PC-9 (cell line): ENCODE data around the gene DMPK. TPM values are rescaled to one million over a fixed set of nuclear protein-coding genes. Genes with fewer than 3 reads are reported as not detected.

Experiments used
- BruUV-seq: library from RNA; stranded (reverse); fragments of 400-500 nt; replicated peaks from 2 replicates; lab custom pipeline; 2021; lab: Mats Ljungman, UMichigan
- CTCF ChIA-PET: fragments of 300-600 bp; sonication (Branson Sonifier 250); formaldehyde crosslinking; loops from one replicate; lab custom pipeline; 2022; ENCODE audit warnings: antibody characterized with exemption; lab: Charles Lee
- POLR2A ChIA-PET: fragments of 300-600 bp; sonication (Branson Sonifier 250); formaldehyde crosslinking; loops from one replicate; lab custom pipeline; 2022; ENCODE audit warnings: antibody characterized with exemption; ENCODE audit not compliant: unreplicated experiment; lab: Charles Lee
- DNase-seq, 2 experiments: peaks; one replicate each; pipeline versions ENCODE4 v3.0.0 to v3.0.0-alpha.2; 2015 to 2022; ENCODE audit warnings: mixed read lengths in 1 of 2
- H2AFZ ChIP-seq: fragments of 200-600 bp; sonication (generic); 2 replicates; pipeline ENCODE4 v1.8.1; 2017; ENCODE audit warnings: antibody characterized with exemption
- H3F3A ChIP-seq: fragments of 200-600 bp; sonication (generic); 2 replicates; pipeline ENCODE4 v1.8.1; 2017; ENCODE audit warnings: antibody characterized with exemption, mild to moderate bottlenecking, low read depth; ENCODE audit not compliant: insufficient read depth
- H3K27ac ChIP-seq: fragments of 200-600 bp; sonication (generic); 2 replicates; pipeline ENCODE4 v1.6.1; 2016; ENCODE audit warnings: mixed run types
- H3K27me3 ChIP-seq: fragments of 200-600 bp; sonication (generic); 2 replicates; pipeline ENCODE4 v1.6.1; 2016; ENCODE audit warnings: low read depth, mixed run types; ENCODE audit not compliant: insufficient read depth
- H3K36me3 ChIP-seq: fragments of 200-600 bp; sonication (generic); 2 replicates; pipeline ENCODE4 v1.6.1; 2016; ENCODE audit warnings: low read depth, mixed run types
- H3K4me1 ChIP-seq: fragments of 200-600 bp; sonication (generic); replicated peaks from 2 replicates; pipeline ENCODE4 v1.6.1; 2016; ENCODE audit warnings: mixed run types; ENCODE audit not compliant: insufficient read depth
- H3K4me2 ChIP-seq: fragments of 200-600 bp; sonication (generic); 2 replicates; pipeline ENCODE4 v1.6.1; 2017; ENCODE audit warnings: mixed run types
- H3K4me3 ChIP-seq: fragments of 200-600 bp; sonication (generic); 2 replicates; pipeline ENCODE4 v1.6.1; 2016; ENCODE audit warnings: mixed run types
- H3K79me2 ChIP-seq: fragments of 200-600 bp; sonication (generic); 2 replicates; pipeline ENCODE4 v1.6.1; 2017; ENCODE audit warnings: low read depth, mixed run types
- H3K9me2 ChIP-seq: fragments of 200-600 bp; sonication (generic); 2 replicates; pipeline ENCODE4 v1.8.1; 2017; ENCODE audit warnings: mild to moderate bottlenecking; ENCODE audit not compliant: insufficient read depth
- H3K9me3 ChIP-seq: fragments of 200-600 bp; sonication (generic); 2 replicates; pipeline ENCODE4 v1.8.1; 2016; ENCODE audit warnings: low read depth; ENCODE audit not compliant: insufficient read depth
- H4K20me1 ChIP-seq: fragments of 200-600 bp; sonication (generic); 2 replicates; pipeline ENCODE4 v1.8.1; 2017; ENCODE audit not compliant: insufficient read depth
- EZH2 ChIP-seq: fragments of 200-600 bp; sonication (generic); IDR thresholded peaks from 2 replicates; pipeline ENCODE4 v1.8.0; 2017; ENCODE audit warnings: antibody characterized with exemption, low read depth
- intact Hi-C: fragments of 100-400 bp; cut with micrococcal nuclease; formaldehyde crosslinking; loops from one replicate; pipeline ENCODE4 v1.10.0; 2022; ENCODE audit not compliant: unreplicated experiment
- total RNA-seq: library from RNA; stranded (reverse); gene quantifications from 2 replicates; pipeline ENCODE4 v1.2.3, GENCODE V29; 2021
- TF ChIP-seq, protein P1 (sequence below): fragments of 200-600 bp; sonication (generic); conservative IDR thresholded peaks from 2 replicates; pipeline ENCODE4 v1.6.1; 2017; ENCODE audit warnings: mixed run types, antibody characterized with exemption, mild to moderate bottlenecking, moderate library complexity

Gene DMPK
- total RNA-seq, 1 experiment from 2014 or later = 110 TPM

DNA sequence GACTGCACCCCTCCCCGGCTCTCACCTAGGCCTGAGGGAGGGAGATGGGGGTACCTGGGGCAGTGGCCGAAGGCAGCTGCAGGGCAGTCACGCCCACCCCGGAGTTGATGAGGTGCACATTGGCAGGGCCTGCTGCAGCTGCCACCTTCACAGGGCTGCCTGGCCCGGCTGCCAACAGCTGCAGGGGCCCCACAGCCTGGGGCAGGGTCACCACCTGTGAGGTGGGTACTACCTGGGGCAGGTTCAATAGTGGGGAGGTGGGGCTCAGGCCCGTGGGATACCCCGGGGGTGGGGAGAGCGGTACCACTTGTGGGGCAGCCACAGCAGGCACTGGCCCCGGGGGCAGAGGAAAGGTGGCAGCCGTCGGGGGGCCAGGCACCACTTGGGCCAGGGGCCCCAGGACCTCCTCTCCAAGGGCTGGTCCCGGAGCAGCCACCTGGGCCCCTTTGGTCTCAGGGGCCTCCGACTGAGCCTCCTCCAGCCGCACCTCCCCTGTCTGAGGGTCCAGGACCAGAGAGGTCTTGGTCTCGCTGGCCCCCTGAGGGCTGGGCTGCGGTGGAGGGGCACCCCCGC is 15.9 kb downstream of the DMPK start:
- Histone ChIP-seq H3K4me2 (peak overlapping the region; percentile 100), H4K20me1 (no peaks in the 10 kb centered on the region), H3K79me2 (no peaks in the 10 kb centered on the region), H2AFZ (no peak overlapping the region), H3K27ac (no peak overlapping the region), H3K4me1 (peaks cover 17% of the 10 kb centered on the region), H3K27me3 (no peaks in the 10 kb centered on the region), H3F3A (peaks cover 38% of the 10 kb centered on the region; the same call in 1 of the 2 replicates), H3K4me3 (peak overlapping the region; percentile 97; the same call in 1 of the 2 replicates), H3K36me3 (no peaks in the 10 kb centered on the region), H3K9me2 (no peaks in the 10 kb centered on the region), H3K9me3 (no peaks in the 10 kb centered on the region)
- no peak for TF ChIP-seq EZH2
- TF ChIP-seq, protein P1, sequence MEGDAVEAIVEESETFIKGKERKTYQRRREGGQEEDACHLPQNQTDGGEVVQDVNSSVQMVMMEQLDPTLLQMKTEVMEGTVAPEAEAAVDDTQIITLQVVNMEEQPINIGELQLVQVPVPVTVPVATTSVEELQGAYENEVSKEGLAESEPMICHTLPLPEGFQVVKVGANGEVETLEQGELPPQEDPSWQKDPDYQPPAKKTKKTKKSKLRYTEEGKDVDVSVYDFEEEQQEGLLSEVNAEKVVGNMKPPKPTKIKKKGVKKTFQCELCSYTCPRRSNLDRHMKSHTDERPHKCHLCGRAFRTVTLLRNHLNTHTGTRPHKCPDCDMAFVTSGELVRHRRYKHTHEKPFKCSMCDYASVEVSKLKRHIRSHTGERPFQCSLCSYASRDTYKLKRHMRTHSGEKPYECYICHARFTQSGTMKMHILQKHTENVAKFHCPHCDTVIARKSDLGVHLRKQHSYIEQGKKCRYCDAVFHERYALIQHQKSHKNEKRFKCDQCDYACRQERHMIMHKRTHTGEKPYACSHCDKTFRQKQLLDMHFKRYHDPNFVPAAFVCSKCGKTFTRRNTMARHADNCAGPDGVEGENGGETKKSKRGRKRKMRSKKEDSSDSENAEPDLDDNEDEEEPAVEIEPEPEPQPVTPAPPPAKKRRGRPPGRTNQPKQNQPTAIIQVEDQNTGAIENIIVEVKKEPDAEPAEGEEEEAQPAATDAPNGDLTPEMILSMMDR = no peak
- DNase-seq = no peak
- POLR2A ChIA-PET = interaction anchor here (1.6 kb wide), 1 partner anchor 74 kb away, joined by 13 read pairs; the partner anchor contains the start of genes QPCTL and SNRPD2
- no TSS peak for BruUV-seq
- intact Hi-C loops = loop anchor here (5.0 kb wide), 2 partner anchors 116 to 344 kb away; partner anchors contain the start of gene ERCC1
- CTCF ChIA-PET = interaction anchor here (0.6 kb wide), 1 partner anchor 25 kb away, joined by 6 read pairs; no protein-coding TSS in a partner anchor

DNA sequence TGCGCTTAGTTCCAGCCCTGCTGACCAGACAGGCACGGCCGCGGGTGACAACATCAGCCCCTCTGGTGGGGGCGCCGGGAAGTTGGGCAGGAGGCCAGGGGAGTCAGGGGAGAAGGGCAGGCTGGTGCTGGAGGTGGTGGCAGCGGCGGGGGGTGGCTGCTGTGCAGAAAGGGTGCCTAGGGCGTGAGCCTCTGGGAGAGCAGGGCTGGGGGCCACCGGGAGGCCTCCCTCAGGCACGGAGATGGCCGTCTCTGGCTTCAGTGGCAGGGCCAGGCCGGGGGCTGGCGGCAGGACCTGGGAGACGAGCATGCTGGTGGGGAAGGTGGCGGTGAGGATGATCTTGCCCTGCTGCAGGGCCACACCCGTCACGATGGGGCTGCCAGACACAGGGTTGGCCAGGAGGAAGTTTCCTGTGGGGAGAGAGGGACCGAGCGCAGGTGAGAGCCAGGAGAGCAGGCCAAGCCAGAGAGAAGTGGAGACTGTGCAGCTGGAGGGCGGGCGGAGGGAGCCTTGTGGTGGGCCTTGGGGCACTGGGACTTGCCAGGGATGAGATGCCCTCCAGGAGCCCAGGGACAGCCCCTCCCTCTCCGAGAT is 16.5 kb downstream of the DMPK start:
- no peaks in the 10 kb centered on the region for H3K9me2 ChIP-seq
- no peaks in the 10 kb centered on the region for H4K20me1 ChIP-seq
- H3K79me2 ChIP-seq = no peaks in the 10 kb centered on the region
- no peak overlapping the region for H3K4me3 ChIP-seq
- no TSS peak for BruUV-seq
- no peaks in the 10 kb centered on the region for H3K27me3 ChIP-seq
- ChIA-PET POLR2A (no interaction called here), CTCF (no interaction called here)
- H2AFZ ChIP-seq = no peak overlapping the region
- peaks cover 15% of the 10 kb centered on the region for H3K4me1 ChIP-seq
- no peaks in the 10 kb centered on the region for H3K9me3 ChIP-seq
- no peaks in the 10 kb centered on the region for H3K36me3 ChIP-seq
- H3K4me2 ChIP-seq = no peak overlapping the region
- H3K27ac ChIP-seq = no peak overlapping the region
- intact Hi-C loops = loop anchor here (5.0 kb wide), 2 partner anchors 117 to 343 kb away; partner anchors contain the start of gene ERCC1
- H3F3A ChIP-seq = peaks cover 33% of the 10 kb centered on the region; the same call in 1 of the 2 replicates
- TF ChIP-seq EZH2 = no peak
- TF ChIP-seq, protein P1 = no peak
- DNase-seq = no peak

DNA sequence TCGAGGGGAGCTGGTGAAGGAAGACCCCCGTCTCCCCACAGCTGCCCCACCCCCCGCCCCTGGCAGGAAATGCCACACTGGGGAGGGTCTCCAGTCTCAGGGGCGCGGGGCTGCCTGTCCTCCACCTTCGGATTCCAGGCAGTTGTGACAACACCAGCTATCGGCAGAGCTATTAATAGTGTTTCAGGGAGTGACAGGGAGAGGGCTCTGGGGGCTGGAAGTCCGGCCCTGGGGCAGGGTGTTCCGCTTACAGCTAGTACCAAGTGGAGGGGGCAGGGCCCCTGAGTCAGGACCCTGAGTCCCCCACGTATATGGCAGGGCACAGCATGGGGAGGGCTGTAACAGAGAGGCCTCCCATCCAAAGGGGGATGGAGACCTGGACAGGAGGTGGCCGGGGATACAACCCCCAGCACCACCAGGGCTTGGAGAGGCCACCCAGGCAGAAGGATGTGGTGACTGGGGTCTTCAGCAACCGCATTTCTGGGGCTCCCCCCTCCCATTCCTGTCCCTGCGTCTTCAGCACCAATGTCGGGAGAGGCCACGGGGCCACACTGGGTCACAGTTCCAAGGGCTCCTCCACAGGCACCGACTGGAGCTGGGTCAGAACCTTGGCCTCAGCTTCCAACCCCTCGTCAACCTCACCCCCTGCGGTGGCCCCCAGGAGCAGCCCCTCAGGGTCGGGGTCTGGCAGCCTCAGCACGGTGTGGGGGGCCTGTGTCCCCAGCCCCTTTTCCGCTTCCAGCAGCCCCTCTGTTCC is 17.2 kb downstream of the DMPK start:
- H3K79me2 ChIP-seq = no peaks in the 10 kb centered on the region
- H3K4me2 ChIP-seq = no peak overlapping the region
- no peak for DNase-seq
- peaks cover 26% of the 10 kb centered on the region; the same call in 1 of the 2 replicates for H3F3A ChIP-seq
- intact Hi-C loops = loop anchor here (5.0 kb wide), 2 partner anchors 117 to 343 kb away; partner anchors contain the start of gene ERCC1
- no peaks in the 10 kb centered on the region for H3K27me3 ChIP-seq
- POLR2A ChIA-PET = interaction anchor here (0.6 to 0.7 kb wide), 3 partner anchors 73 to 883 kb away, joined by 3 to 8 read pairs (median 3); partner anchors contain the start of gene QPCTL
- no peaks in the 10 kb centered on the region for H4K20me1 ChIP-seq
- no peaks in the 10 kb centered on the region for H3K9me3 ChIP-seq
- no peak overlapping the region for H2AFZ ChIP-seq
- BruUV-seq = no TSS peak
- H3K4me3 ChIP-seq = no peak overlapping the region
- peaks cover 10% of the 10 kb centered on the region for H3K4me1 ChIP-seq
- H3K27ac ChIP-seq = no peak overlapping the region
- no peak for TF ChIP-seq EZH2
- TF ChIP-seq, protein P1 = no peak
- no peaks in the 10 kb centered on the region for H3K9me2 ChIP-seq
- CTCF ChIA-PET = no interaction called here
- no peaks in the 10 kb centered on the region for H3K36me3 ChIP-seq
